22Rv1 (cell line): Measurements from ENCODE around the gene TRAF3.
A peak's percentile ranks its signal among the peaks of the same experiment; 100 is the strongest.
"Not testable (repeated sequence)": the region's sequence is repeated elsewhere in the genome, so short reads cannot be mapped to it uniquely, and the experiment has no call there.

Experiments used
- H3K27ac ChIP-seq: fragments of 450-650 bp; 2 replicates; pipeline ENCODE4 v1.5.1; 2017
- ZFX ChIP-seq: fragments of 450-650 bp; IDR thresholded peaks from 2 replicates; pipeline ENCODE4 v1.6.1; 2017; ENCODE audit warnings: antibody characterized with exemption, borderline replicate concordance
- TF ChIP-seq, protein P1 (sequence below): fragments of 450-650 bp; IDR thresholded peaks from 2 replicates; pipeline ENCODE4 v1.5.1; 2017; ENCODE audit warnings: mild to moderate bottlenecking

Gene TRAF3

GRCh38 chr14:102926104-102926503 lies 148.9 kb downstream of the TRAF3 start:
- no peak overlapping the region for H3K27ac ChIP-seq
- TF ChIP-seq ZFX = no peak
- TF ChIP-seq, protein P1, sequence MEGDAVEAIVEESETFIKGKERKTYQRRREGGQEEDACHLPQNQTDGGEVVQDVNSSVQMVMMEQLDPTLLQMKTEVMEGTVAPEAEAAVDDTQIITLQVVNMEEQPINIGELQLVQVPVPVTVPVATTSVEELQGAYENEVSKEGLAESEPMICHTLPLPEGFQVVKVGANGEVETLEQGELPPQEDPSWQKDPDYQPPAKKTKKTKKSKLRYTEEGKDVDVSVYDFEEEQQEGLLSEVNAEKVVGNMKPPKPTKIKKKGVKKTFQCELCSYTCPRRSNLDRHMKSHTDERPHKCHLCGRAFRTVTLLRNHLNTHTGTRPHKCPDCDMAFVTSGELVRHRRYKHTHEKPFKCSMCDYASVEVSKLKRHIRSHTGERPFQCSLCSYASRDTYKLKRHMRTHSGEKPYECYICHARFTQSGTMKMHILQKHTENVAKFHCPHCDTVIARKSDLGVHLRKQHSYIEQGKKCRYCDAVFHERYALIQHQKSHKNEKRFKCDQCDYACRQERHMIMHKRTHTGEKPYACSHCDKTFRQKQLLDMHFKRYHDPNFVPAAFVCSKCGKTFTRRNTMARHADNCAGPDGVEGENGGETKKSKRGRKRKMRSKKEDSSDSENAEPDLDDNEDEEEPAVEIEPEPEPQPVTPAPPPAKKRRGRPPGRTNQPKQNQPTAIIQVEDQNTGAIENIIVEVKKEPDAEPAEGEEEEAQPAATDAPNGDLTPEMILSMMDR = no peak

- not testable (repeated sequence) for H3K27ac ChIP-seq
Observed at GRCh38 chr14:102926840-102927239, 149.6 kb downstream of the TRAF3 start.

DNA sequence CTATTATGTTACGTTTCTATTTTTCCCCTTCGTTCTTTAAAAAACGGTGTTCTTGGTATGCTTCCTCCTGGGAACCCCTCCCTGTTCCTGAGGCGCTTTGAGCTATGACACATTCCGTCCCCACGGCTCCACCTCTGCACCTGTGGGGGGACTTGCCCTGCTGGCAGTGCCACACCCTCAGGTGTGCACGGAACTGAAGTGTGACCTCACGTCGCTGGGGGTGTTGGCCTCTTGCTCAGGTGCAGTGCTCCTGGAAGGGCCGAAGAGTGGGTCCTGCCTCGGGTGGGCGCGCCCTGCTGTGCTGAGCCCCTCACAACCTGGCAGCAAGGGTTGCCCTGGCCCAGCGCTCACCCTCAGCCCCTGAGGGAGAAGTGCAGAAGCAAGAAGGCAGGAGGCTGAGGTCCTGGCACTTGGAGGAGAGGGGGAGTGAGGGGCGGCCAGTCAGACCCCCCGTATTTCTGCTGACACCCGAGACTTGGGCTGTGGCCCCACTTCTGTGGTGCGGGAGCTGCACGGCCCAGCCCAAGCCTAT lies 150.2 kb downstream of the TRAF3 start:
- TF ChIP-seq ZFX = no peak
- no peak overlapping the region for H3K27ac ChIP-seq

DNA sequence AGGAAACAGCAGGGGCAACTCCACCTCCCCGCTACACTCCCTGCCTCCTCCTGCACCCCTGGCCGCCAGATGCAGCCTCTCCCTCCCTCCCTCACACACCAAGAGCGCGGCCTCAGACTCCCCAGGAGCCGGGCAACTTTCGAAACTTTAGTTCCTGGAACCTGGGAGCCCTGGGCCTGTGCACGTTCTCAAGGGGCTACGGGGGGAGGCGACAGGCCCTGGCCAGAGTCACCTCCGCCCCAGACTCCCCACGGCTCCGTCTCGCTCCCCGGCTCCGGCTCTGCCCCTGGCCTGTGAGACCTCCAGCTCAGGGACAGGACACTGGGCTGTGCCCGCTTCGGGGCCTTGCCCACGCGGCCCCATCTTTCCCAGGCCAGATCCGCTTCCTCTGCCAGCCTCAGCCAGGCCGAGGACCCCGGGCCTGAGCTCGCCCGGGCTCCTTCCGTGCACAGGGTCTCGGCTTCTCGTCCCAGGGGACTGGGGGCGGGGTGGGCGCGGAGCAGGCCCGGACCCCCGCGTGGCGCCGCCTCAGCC lies 150.7 kb downstream of the TRAF3 start:
- TF ChIP-seq, protein P1 = no peak
- TF ChIP-seq ZFX = no peak
- H3K27ac ChIP-seq = no peak overlapping the region

- H3K27ac ChIP-seq = no peak overlapping the region
- TF ChIP-seq, protein P1 = no peak
- TF ChIP-seq ZFX = no peak
Observed at GRCh38 chr14:102928412-102929240, 151.4 kb downstream of the TRAF3 start.

DNA sequence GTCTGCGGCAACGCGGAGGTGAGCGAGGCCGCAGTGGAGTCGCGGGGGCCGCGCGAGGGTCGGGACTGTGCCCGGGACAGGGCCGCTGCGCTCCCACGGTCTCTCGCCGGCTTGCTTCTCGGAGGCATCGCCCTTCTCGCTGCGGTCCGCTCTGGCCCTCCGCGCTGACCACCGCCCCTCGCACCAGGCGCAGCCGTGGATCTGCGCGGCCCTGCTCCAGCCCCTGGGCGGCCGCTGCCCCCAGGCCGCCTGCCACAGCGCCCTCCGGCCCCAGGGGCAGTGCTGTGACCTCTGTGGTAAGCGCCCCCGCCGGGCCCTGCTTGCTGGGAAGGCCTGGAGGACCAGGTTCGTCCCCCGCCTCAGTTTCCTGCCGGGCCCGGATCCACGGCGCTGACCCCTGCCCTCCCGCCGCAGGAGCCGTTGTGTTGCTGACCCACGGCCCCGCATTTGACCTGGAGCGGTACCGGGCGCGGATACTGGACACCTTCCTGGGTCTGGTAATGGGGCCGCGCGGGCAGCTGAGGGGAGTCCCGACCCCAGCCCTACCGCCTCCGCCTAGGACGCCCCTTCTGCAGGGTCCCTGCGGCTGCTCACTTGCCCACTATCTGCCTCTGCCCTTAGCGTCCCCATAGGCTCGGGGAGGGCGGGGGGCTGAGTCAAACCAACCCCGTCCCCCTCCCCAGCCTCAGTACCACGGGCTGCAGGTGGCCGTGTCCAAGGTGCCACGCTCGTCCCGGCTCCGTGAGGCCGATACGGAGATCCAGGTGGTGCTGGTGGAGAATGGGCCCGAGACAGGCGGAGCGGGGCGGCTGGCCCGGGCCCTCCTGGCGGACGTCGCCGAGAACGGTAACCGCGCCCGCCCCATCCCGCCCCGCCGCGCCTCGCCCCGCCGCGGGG lies 152.2 kb downstream of the TRAF3 start:
- TF ChIP-seq, protein P1 = no peak
- no peak for TF ChIP-seq ZFX
- H3K27ac ChIP-seq = no peak overlapping the region

DNA sequence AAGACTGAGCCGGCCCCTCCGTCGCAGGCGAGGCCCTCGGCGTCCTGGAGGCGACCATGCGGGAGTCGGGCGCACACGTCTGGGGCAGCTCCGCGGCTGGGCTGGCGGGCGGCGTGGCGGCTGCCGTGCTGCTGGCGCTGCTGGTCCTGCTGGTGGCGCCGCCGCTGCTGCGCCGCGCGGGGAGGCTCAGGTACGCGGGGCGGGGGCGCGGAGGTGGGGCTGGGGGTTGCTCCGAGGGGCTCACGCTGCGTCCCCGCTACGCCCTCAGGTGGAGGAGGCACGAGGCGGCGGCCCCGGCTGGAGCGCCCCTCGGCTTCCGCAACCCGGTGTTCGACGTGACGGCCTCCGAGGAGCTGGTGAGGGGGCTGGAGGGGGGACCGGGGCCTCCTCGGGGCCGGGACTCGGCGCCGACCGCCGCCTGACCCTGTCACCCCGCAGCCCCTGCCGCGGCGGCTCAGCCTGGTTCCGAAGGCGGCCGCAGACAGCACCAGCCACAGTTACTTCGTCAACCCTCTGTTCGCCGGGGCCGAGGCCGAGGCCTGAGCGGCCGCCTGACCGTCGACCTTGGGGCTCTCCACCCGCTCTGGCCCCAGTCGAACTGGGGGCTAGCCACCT lies 153.0 kb downstream of the TRAF3 start:
- no peak overlapping the region for H3K27ac ChIP-seq
- TF ChIP-seq ZFX = no peak
- TF ChIP-seq, protein P1 = peak; percentile 38
